AG09319 (cell line): ENCODE measurements around the gene FLT4.
"Not testable (repeated sequence)": the region's sequence is repeated elsewhere in the genome, so short reads cannot be mapped to it uniquely, and the experiment has no call there.

ENCODE experiments used
- DNase-seq: peaks from one replicate; pipeline ENCODE4 v3.0.0-alpha.2; 2010; ENCODE audit warnings: low read depth; ENCODE audit errors: extremely low read depth
- TF ChIP-seq, protein P1 (sequence below): IDR thresholded peaks from 2 replicates; pipeline ENCODE4 v1.5.1; 2011; ENCODE audit warnings: low read depth, mild to moderate bottlenecking, inconsistent platforms, low read length, moderate library complexity

The FLT4 gene

DNA sequence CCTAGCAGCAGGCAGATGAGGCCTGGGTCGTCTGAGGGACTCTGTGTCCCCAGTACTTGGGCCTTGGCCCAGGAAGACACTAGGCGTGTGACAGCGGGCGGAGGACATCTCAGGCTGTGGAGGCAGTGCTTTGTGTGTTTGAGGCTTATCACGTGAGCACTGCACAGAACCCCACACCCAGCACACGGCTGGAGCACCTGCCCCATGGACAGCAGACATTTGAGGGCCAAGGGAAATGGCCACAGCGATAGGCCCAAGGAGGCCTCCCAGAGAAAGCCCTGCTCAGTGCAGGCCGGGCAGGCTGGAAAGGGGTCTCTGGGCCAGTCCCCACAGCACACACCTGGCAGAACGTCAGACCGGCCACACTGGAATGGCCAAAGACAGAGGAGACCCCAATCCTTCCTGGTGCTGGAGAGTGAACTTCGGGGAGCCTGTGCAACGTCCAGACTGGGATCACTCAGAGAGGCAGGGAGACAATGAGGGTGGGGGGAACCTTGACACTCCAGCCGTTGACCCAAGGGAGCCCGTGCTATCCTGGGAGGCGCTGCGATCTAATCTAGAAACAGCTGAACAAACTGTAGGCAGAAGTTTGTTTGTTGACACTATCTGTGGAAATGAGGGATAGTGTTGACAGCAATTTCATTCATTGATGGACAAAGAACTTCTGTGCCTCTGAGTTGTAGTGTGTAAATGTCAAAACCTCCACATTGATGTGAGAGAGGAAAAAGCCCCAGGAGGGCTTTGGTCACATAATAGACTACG, 19.6 kb upstream of the FLT4 start:
- no peak for DNase-seq
- TF ChIP-seq, protein P1, sequence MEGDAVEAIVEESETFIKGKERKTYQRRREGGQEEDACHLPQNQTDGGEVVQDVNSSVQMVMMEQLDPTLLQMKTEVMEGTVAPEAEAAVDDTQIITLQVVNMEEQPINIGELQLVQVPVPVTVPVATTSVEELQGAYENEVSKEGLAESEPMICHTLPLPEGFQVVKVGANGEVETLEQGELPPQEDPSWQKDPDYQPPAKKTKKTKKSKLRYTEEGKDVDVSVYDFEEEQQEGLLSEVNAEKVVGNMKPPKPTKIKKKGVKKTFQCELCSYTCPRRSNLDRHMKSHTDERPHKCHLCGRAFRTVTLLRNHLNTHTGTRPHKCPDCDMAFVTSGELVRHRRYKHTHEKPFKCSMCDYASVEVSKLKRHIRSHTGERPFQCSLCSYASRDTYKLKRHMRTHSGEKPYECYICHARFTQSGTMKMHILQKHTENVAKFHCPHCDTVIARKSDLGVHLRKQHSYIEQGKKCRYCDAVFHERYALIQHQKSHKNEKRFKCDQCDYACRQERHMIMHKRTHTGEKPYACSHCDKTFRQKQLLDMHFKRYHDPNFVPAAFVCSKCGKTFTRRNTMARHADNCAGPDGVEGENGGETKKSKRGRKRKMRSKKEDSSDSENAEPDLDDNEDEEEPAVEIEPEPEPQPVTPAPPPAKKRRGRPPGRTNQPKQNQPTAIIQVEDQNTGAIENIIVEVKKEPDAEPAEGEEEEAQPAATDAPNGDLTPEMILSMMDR, result no peak

DNA sequence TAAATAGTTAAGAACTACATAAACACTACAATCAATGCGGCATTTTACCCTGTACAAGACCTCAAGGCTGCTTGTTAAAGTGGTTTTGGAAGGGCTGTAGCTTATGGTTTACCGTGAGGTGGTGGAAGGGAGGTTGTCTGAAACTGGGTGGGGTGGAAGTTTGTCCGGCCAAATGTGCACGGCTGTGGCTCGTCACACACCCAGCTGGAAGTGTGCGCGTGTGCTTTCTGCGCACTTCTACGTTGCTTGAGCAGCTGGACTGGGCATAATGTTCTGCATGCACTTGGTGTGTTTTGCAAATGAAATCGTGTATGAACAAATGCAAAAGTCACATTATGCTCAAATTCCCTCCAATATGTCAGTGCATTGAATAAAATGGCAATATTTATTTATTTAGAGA, 17.4 kb upstream of the FLT4 start:
- no peak for DNase-seq
- TF ChIP-seq, protein P1, result no peak

DNA sequence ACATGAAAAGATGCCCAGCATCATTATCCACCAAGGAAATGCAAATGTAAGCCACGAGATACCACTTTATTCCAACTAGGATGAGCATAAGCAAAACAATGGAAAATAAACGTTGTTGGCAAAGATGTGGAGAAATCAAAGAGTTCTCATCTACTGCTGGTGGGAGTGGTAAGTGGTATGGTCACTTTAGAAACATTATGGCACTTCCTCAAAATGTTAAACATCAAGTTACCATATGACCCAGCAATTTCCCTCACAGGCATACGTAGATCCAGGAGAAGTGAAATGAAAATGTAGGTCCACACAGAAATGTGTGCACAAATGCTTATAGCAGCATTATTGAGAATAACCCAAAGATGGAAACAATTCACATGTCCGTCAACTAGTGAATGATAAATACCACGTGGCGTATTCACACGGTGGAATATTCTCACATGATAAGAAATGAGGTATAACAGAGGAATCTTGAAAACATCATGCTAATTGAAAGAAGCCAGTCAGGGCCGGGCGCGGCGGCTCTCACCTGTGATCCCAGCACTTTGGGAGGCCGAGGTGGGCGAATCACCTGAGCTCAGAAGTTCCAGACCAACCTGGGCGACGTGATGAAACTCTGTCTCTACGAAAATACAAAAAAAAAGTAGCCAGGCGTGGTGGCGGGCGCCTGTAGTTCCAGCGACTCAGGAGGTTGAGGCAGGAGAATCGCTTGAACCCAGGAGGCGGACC, 16.4 kb upstream of the FLT4 start:
- no peak for DNase-seq
- TF ChIP-seq, protein P1, result no peak

DNA sequence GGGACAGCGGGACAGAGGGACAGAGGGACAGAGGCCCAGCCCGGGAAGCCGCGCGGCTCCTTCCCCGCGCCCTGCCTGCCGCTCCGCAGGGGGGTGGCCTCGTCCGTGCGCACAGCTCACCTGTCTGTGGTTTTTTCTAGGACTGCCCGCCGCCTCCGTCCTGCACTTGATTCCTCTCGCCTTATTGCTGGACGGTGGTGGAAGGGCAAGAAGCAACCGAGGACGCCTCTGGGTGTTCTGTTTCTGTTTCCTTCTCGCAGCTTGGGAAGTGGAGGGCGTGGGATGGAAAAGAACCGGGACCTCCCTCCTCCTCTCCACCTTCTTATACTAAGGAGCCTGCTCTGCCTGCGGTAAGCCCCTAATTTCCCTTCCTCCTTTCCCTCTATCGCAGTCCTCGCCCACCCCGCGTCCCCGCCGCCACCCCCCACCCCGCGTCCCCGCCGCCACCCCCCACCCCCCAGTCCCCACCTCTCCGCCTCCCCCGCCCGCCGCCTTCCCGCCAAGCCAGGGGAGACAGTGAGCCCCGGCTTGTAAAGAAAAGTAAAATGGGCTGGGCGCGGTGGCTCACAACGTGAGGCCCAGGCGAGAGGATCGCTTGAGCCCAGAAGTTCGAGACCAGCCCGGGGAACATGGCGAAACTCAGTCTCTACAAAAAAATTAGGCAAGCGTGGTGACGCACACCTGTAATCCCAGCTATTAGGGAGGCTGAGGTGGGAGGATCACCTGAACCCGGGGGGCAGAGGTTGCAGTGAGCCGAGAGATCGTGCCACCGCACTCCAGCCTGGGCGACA, 9.6 kb upstream of the FLT4 start:
- TF ChIP-seq, protein P1, result no peak
- no peak for DNase-seq

DNA sequence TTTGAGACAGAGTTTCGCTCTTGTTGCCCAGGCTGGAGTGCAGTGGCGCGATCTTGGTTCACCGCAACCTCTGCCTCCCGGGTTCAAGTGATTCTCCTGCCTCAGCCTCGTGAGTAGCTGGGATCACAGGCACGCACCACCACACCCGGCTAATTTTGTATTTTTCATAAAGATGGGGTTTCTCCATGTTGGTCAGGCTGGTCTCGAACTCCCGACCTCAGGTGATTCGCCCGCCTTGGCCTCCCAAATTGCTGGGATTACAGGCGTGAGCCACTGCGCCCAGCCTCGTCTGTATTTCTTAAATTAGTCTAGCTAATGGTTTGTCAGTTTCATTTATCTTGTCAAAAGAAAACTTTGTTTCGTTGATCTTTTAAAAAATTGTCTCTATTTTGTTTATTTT, 5.8 kb upstream of the FLT4 start:
- not testable (repeated sequence) for DNase-seq

DNA sequence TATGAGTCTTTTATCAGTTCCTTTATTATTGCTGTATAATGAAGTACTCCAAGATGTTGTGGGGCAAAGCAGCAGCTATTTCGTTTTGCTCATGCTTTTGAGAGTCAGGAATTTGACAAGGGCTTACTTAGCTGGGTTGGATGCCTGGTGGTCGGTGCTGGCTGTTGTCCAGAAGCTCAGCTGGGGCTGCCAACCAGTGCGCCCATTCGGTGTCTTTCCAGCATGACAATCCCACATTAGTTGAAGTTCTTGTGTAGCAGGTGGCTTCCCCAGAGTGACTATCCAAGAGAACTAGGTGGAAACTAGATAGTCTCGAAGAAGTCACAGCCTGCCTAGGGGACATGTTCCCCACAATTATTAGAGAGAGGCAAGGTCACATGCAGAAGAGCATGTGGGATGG, 3.4 kb upstream of the FLT4 start:
- TF ChIP-seq, protein P1, result no peak
- no peak for DNase-seq

DNA sequence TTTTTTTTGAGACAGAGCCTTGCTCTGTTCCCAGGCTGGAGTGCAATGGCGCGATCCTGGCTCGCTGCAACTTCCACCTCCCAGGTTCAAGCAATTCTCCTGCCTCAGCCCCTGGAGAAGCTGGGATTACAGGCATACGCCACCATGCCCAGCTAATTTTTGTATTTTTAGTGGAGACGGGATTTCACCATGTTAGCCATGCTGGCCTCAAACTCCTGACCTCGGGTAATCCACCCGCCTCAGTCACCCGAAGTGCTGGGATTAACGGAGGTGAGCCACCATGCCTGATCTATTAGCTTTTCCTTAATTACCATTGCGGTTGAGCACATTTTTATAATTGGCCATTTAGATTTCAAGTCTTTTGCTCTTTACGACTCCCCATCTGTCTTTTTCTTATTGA, 2.9 kb upstream of the FLT4 start:
- no peak for DNase-seq
- TF ChIP-seq, protein P1, result no peak
